ENCODE results near the gene RAPGEF5. TPM values are rescaled to one million over a fixed set of nuclear protein-coding genes. Genes with fewer than 3 reads are reported as not detected.

RAPGEF5 gene
- polyA plus RNA-seq, 3 donors, result 5.7 to 18.0 (median 7.0) TPM

- H3K27ac ChIP-seq (ENCODE audit: low read depth, low read length), result no peak overlapping the region
- 67 to 83% (median 71%) methylated on average over 6 of the region's 6 CpGs for WGBS, 3 donors
Observed at GRCh38 chr7:22127835-22128527, 229.0 kb downstream of the RAPGEF5 start.

GRCh38 chr7:22125436-22125835 lies 231.5 kb downstream of the RAPGEF5 start:
- no peak overlapping the region for H3K27ac ChIP-seq (ENCODE audit: low read depth, low read length)
- 70 to 87% (median 77%) methylated on average over 6 of the region's 6 CpGs for WGBS, 3 donors

GRCh38 chr7:22124941-22125340 lies 232.0 kb downstream of the RAPGEF5 start:
- 53 to 76% (median 71%) methylated on average over 3 of the region's 3 CpGs for WGBS, 3 donors

GRCh38 chr7:22123139-22123538 lies 233.8 kb downstream of the RAPGEF5 start:
- WGBS, 3 donors, result 24 to 38% (median 30%) methylated on average over 5 of the region's 5 CpGs
- no peak overlapping the region for H3K27ac ChIP-seq (ENCODE audit: low read depth, low read length)

More at GRCh38 chr7:22124941-22125340, 232.0 kb downstream of the RAPGEF5 start:
- no peak overlapping the region for H3K27ac ChIP-seq (ENCODE audit: low read depth, low read length)

GRCh38 chr7:22121702-22122474 lies 235.1 kb downstream of the RAPGEF5 start:
- no peak overlapping the region for H3K27ac ChIP-seq (ENCODE audit: low read depth, low read length)
- WGBS, 3 donors, result 15 to 35% (median 20%) methylated on average over 8 of the region's 8 CpGs

GRCh38 chr7:22120391-22121053 lies 236.4 kb downstream of the RAPGEF5 start:
- H3K27ac ChIP-seq (ENCODE audit: low read depth, low read length), result no peak overlapping the region
- WGBS, 3 donors, result 84 to 92% (median 85%) methylated on average over 8 of the region's 8 CpGs

- no peak overlapping the region for H3K27ac ChIP-seq (ENCODE audit: low read depth, low read length)
- WGBS, 3 donors, result 83 to 86% (median 84%) methylated on average over 6 of the region's 6 CpGs
Observed at GRCh38 chr7:22117222-22117621, 239.7 kb downstream of the RAPGEF5 start.

GRCh38 chr7:22116451-22117030 lies 240.4 kb downstream of the RAPGEF5 start:
- 90 to 93% (median 93%) methylated on average over 7 of the region's 7 CpGs for WGBS, 3 donors
- H3K27ac ChIP-seq (ENCODE audit: low read depth, low read length), result no peak overlapping the region

- H3K27ac ChIP-seq (ENCODE audit: low read depth, low read length), result no peak overlapping the region
- 76 to 86% (median 84%) methylated on average over 5 of the region's 5 CpGs for WGBS, 3 donors
Observed at GRCh38 chr7:22115689-22116088, 241.3 kb downstream of the RAPGEF5 start.

- 64 to 65% (median 64%) methylated on average over 7 of the region's 7 CpGs for WGBS, 3 donors
- no peak overlapping the region for H3K27ac ChIP-seq (ENCODE audit: low read depth, low read length)
Observed at GRCh38 chr7:22114440-22114981, 242.4 kb downstream of the RAPGEF5 start.

GRCh38 chr7:22113041-22113440 lies 243.9 kb downstream of the RAPGEF5 start:
- WGBS, 3 donors, result 74 to 92% (median 84%) methylated on average over 3 of the region's 3 CpGs
- H3K27ac ChIP-seq (ENCODE audit: low read depth, low read length), result no peak overlapping the region

- H3K27ac ChIP-seq (ENCODE audit: low read depth, low read length), result no peak overlapping the region
- 82 to 91% (median 84%) methylated on average over 4 of the region's 4 CpGs for WGBS, 3 donors
Observed at GRCh38 chr7:22111661-22112060, 245.3 kb downstream of the RAPGEF5 start.

GRCh38 chr7:22110881-22111280 lies 246.1 kb downstream of the RAPGEF5 start:
- WGBS, 3 donors, result 41 to 71% (median 60%) methylated on average over 4 of the region's 4 CpGs
- no peak overlapping the region for H3K27ac ChIP-seq (ENCODE audit: low read depth, low read length)

- WGBS, 3 donors, result 12 to 13% (median 13%) methylated on average over 6 of the region's 6 CpGs
- H3K27ac ChIP-seq (ENCODE audit: low read depth, low read length), result no peak overlapping the region
Observed at GRCh38 chr7:22110227-22110839, 246.6 kb downstream of the RAPGEF5 start.

GRCh38 chr7:22109761-22110160 lies 247.2 kb downstream of the RAPGEF5 start:
- H3K27ac ChIP-seq (ENCODE audit: low read depth, low read length), result no peak overlapping the region
- 63 to 75% (median 63%) methylated on average over 7 of the region's 7 CpGs for WGBS, 3 donors

GRCh38 chr7:22108151-22108845 lies 248.7 kb downstream of the RAPGEF5 start:
- H3K27ac ChIP-seq (ENCODE audit: low read depth, low read length), result no peak overlapping the region
- WGBS, 3 donors, result 61 to 72% (median 69%) methylated on average over 13 of the region's 13 CpGs

- H3K27ac ChIP-seq (ENCODE audit: low read depth, low read length), result no peak overlapping the region
- WGBS, 3 donors, result 88 to 96% (median 95%) methylated on average over 7 of the region's 7 CpGs
Observed at GRCh38 chr7:22105550-22105949, 251.4 kb downstream of the RAPGEF5 start.
